Panc1 (cell line): ENCODE results near the gene HLCS. TPM values are rescaled to one million over a fixed set of nuclear protein-coding genes. Genes with fewer than 3 reads are reported as not detected.

ENCODE experiments used
- ATAC-seq: fragments of 200-7000 bp; cut with Tn5 transposase; 2 replicates; pipeline ENCODE4 v1.9.1; 2020; ENCODE audit warnings: mild to moderate bottlenecking, moderate library complexity
- BruUV-seq: library from RNA; stranded (reverse); fragments of 400-500 nt; replicated peaks from 2 replicates; lab custom pipeline; 2021; lab: Mats Ljungman, UMichigan
- CTCF ChIA-PET: fragments of 300-600 bp; sonication (Branson Sonifier 250); formaldehyde crosslinking; loops from one replicate; lab custom pipeline; 2022; ENCODE audit warnings: antibody characterized with exemption; lab: Charles Lee
- POLR2A ChIA-PET: fragments of 300-600 bp; sonication (Branson Sonifier 250); formaldehyde crosslinking; loops from one replicate; lab custom pipeline; 2022; ENCODE audit warnings: antibody characterized with exemption; lab: Charles Lee
- DNase-seq: peaks from one replicate; pipeline ENCODE4 v3.0.0-alpha.2; 2010; ENCODE audit warnings: low read depth, low spot score
- H3K27ac ChIP-seq: 2 replicates; pipeline ENCODE4 v1.5.1; 2011; ENCODE audit warnings: mild to moderate bottlenecking, low read length, inconsistent platforms
- H3K27me3 ChIP-seq: fragments of 200-500 bp; sonication (Bioruptor generic); 2 replicates; pipeline ENCODE4 v1.6.0; 2014; ENCODE audit warnings: low read length, inconsistent platforms; ENCODE audit not compliant: control insufficient read depth, insufficient read depth
- H3K36me3 ChIP-seq: fragments of 200-500 bp; sonication (Bioruptor generic); 2 replicates; pipeline ENCODE4 v1.5.1; 2014; ENCODE audit warnings: inconsistent platforms, mild to moderate bottlenecking, low read length, moderate library complexity; ENCODE audit not compliant: control insufficient read depth, insufficient read depth
- H3K4me1 ChIP-seq: 2 replicates; pipeline ENCODE4 v1.5.1; 2011; ENCODE audit warnings: inconsistent platforms, mild to moderate bottlenecking, low read length, moderate library complexity; ENCODE audit not compliant: control insufficient read depth, insufficient read depth
- H3K4me3 ChIP-seq, 2 experiments: 2 replicates each; pipeline ENCODE4 v1.5.1; 2011 to 2012; ENCODE audit warnings: low read depth in 2 of 2, low read length in 2 of 2, mild to moderate bottlenecking in 2 of 2, inconsistent platforms in 1 of 2, moderate library complexity in 1 of 2
- H3K9me3 ChIP-seq: fragments of 200-500 bp; sonication (Bioruptor generic); 2 replicates; pipeline ENCODE4 v1.5.1; 2014; ENCODE audit warnings: low read depth, mild to moderate bottlenecking, inconsistent platforms, low read length, moderate library complexity; ENCODE audit not compliant: control insufficient read depth, insufficient read depth
- POLR2AphosphoS5 ChIP-seq: IDR thresholded peaks from 2 replicates; pipeline ENCODE4 v1.6.1; 2012; ENCODE audit warnings: mild to moderate bottlenecking, low read depth, low read length, moderate library complexity
- SIN3A ChIP-seq: IDR thresholded peaks from 2 replicates; pipeline ENCODE4 v1.6.1; 2012; ENCODE audit warnings: low read depth, mild to moderate bottlenecking, low read length, moderate library complexity, borderline replicate concordance; ENCODE audit not compliant: insufficient read depth
- TCF7L2 ChIP-seq: IDR thresholded peaks from 2 replicates; pipeline ENCODE4 v1.6.1; 2011; ENCODE audit warnings: mild to moderate bottlenecking, low read depth, low read length, inconsistent platforms
- in situ Hi-C: cut with HindIII; loops from 2 replicates; pipeline ENCODE4 v1.10.0; 2016; ENCODE audit warnings: low sequenced_read_pairs, low pct_unique_long_range_greater_than_20kb
- intact Hi-C: fragments of 100-400 bp; cut with micrococcal nuclease; formaldehyde crosslinking; loops from one replicate; pipeline ENCODE4 v1.10.0; 2022; ENCODE audit not compliant: unreplicated experiment
- total RNA-seq: library from RNA; stranded (reverse); gene quantifications from one replicate; pipeline ENCODE4 v1.2.1, GENCODE V29; 2021; ENCODE audit not compliant: unreplicated experiment
- TF ChIP-seq, protein P1 (sequence below): fragments of 450-650 bp; IDR thresholded peaks from 2 replicates; pipeline ENCODE4 v1.5.1; 2017; ENCODE audit warnings: mild to moderate bottlenecking
- TF ChIP-seq, protein P2 (sequence below), 2 experiments: IDR thresholded peaks; 2 replicates each; pipeline ENCODE4 v1.6.1; 2011 to 2012; ENCODE audit warnings: low read depth in 2 of 2, control low read depth in 1 of 2, low read length in 1 of 2, mild to moderate bottlenecking in 1 of 2, moderate library complexity in 1 of 2; ENCODE audit not compliant: insufficient read depth in 1 of 2

The HLCS gene
- total RNA-seq, 1 experiment from 2014 or later, result 15.3 TPM

GRCh38 chr21:36744190-36744559 is 222.3 kb downstream of the HLCS start:
- Histone ChIP-seq H3K36me3 (no peaks in the 10 kb centered on the region), H3K9me3 (no peaks in the 10 kb centered on the region), H3K27ac (no peak overlapping the region), H3K4me1 (0 out of 2 replicates have a peak, but pooled peaks cover 3% of the 10 kb centered on the region), H3K4me3 (no peak overlapping the region), H3K27me3 (no peaks in the 10 kb centered on the region)
- ChIA-PET POLR2A (no interaction called here), CTCF (no interaction called here)
- no peak for DNase-seq
- intact Hi-C loops, result no loop called here
- no TSS peak for BruUV-seq
- in situ Hi-C loops, result no loop called here
- TF ChIP-seq, protein P1, sequence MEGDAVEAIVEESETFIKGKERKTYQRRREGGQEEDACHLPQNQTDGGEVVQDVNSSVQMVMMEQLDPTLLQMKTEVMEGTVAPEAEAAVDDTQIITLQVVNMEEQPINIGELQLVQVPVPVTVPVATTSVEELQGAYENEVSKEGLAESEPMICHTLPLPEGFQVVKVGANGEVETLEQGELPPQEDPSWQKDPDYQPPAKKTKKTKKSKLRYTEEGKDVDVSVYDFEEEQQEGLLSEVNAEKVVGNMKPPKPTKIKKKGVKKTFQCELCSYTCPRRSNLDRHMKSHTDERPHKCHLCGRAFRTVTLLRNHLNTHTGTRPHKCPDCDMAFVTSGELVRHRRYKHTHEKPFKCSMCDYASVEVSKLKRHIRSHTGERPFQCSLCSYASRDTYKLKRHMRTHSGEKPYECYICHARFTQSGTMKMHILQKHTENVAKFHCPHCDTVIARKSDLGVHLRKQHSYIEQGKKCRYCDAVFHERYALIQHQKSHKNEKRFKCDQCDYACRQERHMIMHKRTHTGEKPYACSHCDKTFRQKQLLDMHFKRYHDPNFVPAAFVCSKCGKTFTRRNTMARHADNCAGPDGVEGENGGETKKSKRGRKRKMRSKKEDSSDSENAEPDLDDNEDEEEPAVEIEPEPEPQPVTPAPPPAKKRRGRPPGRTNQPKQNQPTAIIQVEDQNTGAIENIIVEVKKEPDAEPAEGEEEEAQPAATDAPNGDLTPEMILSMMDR, result no peak
- TF ChIP-seq POLR2AphosphoS5 (no peak), TCF7L2 (no peak), SIN3A (no peak)
- TF ChIP-seq, protein P2, sequence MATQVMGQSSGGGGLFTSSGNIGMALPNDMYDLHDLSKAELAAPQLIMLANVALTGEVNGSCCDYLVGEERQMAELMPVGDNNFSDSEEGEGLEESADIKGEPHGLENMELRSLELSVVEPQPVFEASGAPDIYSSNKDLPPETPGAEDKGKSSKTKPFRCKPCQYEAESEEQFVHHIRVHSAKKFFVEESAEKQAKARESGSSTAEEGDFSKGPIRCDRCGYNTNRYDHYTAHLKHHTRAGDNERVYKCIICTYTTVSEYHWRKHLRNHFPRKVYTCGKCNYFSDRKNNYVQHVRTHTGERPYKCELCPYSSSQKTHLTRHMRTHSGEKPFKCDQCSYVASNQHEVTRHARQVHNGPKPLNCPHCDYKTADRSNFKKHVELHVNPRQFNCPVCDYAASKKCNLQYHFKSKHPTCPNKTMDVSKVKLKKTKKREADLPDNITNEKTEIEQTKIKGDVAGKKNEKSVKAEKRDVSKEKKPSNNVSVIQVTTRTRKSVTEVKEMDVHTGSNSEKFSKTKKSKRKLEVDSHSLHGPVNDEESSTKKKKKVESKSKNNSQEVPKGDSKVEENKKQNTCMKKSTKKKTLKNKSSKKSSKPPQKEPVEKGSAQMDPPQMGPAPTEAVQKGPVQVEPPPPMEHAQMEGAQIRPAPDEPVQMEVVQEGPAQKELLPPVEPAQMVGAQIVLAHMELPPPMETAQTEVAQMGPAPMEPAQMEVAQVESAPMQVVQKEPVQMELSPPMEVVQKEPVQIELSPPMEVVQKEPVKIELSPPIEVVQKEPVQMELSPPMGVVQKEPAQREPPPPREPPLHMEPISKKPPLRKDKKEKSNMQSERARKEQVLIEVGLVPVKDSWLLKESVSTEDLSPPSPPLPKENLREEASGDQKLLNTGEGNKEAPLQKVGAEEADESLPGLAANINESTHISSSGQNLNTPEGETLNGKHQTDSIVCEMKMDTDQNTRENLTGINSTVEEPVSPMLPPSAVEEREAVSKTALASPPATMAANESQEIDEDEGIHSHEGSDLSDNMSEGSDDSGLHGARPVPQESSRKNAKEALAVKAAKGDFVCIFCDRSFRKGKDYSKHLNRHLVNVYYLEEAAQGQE (IDR thresholded peaks at IDR 0.05; ENCODE audit: insufficient read depth in 1 of 2, low read depth in 2 of 2, low read length in 1 of 2), result no peak
- no peak for ATAC-seq

DNA sequence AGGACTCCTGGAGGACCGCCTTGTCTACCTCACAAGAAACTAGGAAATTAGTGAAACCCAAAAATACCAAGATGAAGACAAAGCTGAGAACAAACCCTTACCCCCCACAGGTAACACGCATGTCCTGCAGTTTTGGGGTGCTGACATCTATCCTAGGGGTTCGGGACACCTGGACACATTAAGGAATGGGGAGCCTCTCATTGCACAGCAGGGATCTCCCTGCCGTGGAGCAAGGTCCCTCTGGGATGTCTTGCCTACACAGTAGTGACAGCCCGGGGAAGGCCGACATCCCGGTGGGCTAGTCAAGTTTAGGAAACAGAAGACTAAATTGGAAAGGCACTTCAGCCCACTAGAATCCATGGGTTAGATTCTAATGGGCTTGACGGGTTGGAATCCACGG is 223.0 kb downstream of the HLCS start:
- no peak overlapping the region for H3K27ac ChIP-seq
- H3K27me3 ChIP-seq, result no peaks in the 10 kb centered on the region
- ChIA-PET POLR2A (no interaction called here), CTCF (no interaction called here)
- no peak for DNase-seq
- no peak for ATAC-seq
- in situ Hi-C loops (no loop called here), intact Hi-C loops (no loop called here)
- H3K9me3 ChIP-seq, result no peaks in the 10 kb centered on the region
- TF ChIP-seq POLR2AphosphoS5 (no peak), SIN3A (no peak), TCF7L2 (no peak)
- TF ChIP-seq, protein P1, result no peak
- TF ChIP-seq, protein P2 (IDR thresholded peaks at IDR 0.05; ENCODE audit: insufficient read depth in 1 of 2, low read depth in 2 of 2, low read length in 1 of 2), result no peak
- 0 out of 2 replicates have a peak, but pooled peaks cover 3% of the 10 kb centered on the region for H3K4me1 ChIP-seq
- no peak overlapping the region for H3K4me3 ChIP-seq
- BruUV-seq, result no TSS peak
- H3K36me3 ChIP-seq, result no peaks in the 10 kb centered on the region
